CD14-positive monocyte (primary cell): ENCODE data around the gene MXD4. TPM values are rescaled to one million over a fixed set of nuclear protein-coding genes. Genes with fewer than 3 reads are reported as not detected.

Experiments
- DNase-seq, 3 donors: peaks; one replicate each; pipeline ENCODE4 v3.0.0-alpha.2; 2011 to 2022
- H2AFZ ChIP-seq: 2 replicates; pipeline ENCODE4 v1.6.0; 2012; ENCODE audit warnings: mild to moderate bottlenecking, low read depth, low read length, inconsistent platforms; ENCODE audit not compliant: insufficient read depth, poor library complexity, severe bottlenecking
- H3K27ac ChIP-seq, 2 donors: 1 replicate in 1 of 2; 2 replicates in 1 of 2; pipeline ENCODE4 v1.5.1; 2012 to 2013; ENCODE audit warnings: low read length in 2 of 2, control low read depth in 1 of 2, inconsistent platforms in 1 of 2, low read depth in 1 of 2, mild to moderate bottlenecking in 1 of 2
- H3K27me3 ChIP-seq, 2 donors: one replicate each; pipeline versions ENCODE4 v1.6.0 to v1.6.1; 2011 to 2013; ENCODE audit warnings: low read length in 2 of 2; ENCODE audit not compliant: control insufficient read depth in 2 of 2, insufficient read depth in 2 of 2
- H3K36me3 ChIP-seq, 2 donors: replicated peaks in 1 of 2; 1 replicate in 1 of 2; 2 replicates in 1 of 2; pipeline versions ENCODE4 v1.5.1 to v1.6.1; 2012 to 2013; ENCODE audit warnings: low read length in 2 of 2, control low read depth in 1 of 2, inconsistent platforms in 1 of 2, mild to moderate bottlenecking in 1 of 2; ENCODE audit not compliant: insufficient read depth in 2 of 2, control insufficient read depth in 1 of 2
- H3K4me1 ChIP-seq, 2 donors: 1 replicate in 1 of 2; 2 replicates in 1 of 2; pipeline versions ENCODE4 v1.5.1 to v1.6.1; 2012 to 2013; ENCODE audit warnings: low read length in 2 of 2, control low read depth in 1 of 2, inconsistent platforms in 1 of 2, mild to moderate bottlenecking in 1 of 2, moderate library complexity in 1 of 2; ENCODE audit not compliant: insufficient read depth in 2 of 2, control insufficient read depth in 1 of 2
- H3K4me2 ChIP-seq: replicated peaks from 2 replicates; pipeline ENCODE3; 2012; ENCODE audit warnings: low read length, moderate library complexity, mild to moderate bottlenecking; ENCODE audit not compliant: poor library complexity, severe bottlenecking; ENCODE audit errors: extremely low read depth
- H3K4me3 ChIP-seq, 3 experiments: fragments of 200-600 bp in 1 of 3; sonication (generic) in 1 of 3; replicated peaks in 1 of 3; 1 replicate in 2 of 3; 2 replicates in 1 of 3; pipeline ENCODE4 v1.5.1; 2011 to 2013; ENCODE audit warnings: low read length in 3 of 3, mild to moderate bottlenecking in 3 of 3, control low read depth in 2 of 3, low read depth in 2 of 3, inconsistent platforms in 1 of 3, moderate library complexity in 1 of 3
- H3K79me2 ChIP-seq: 2 replicates; pipeline ENCODE4 v1.6.0; 2012; ENCODE audit warnings: mild to moderate bottlenecking, control low read depth, inconsistent platforms, low read length, moderate library complexity; ENCODE audit not compliant: insufficient read depth
- H3K9ac ChIP-seq: 2 replicates; pipeline ENCODE4 v1.6.0; 2017; ENCODE audit warnings: low read length, mild to moderate bottlenecking; ENCODE audit not compliant: insufficient read depth, poor library complexity, severe bottlenecking
- H3K9me3 ChIP-seq, 2 donors: replicated peaks in 1 of 2; 1 replicate in 1 of 2; 2 replicates in 1 of 2; pipeline versions ENCODE4 v1.5.1 to v1.6.1; 2012 to 2013; ENCODE audit warnings: low read length in 2 of 2, control low read depth in 1 of 2; ENCODE audit not compliant: control insufficient read depth in 1 of 2, insufficient read depth in 1 of 2
- H4K20me1 ChIP-seq: 2 replicates; pipeline ENCODE4 v1.6.0; 2012; ENCODE audit warnings: mild to moderate bottlenecking, low read length, control low read depth, moderate library complexity; ENCODE audit not compliant: insufficient read depth
- H3K27ac Mint-ChIP-seq, 7 donors: one replicate each; pipeline ENCODE4 v1.8.0; 2020; ENCODE audit warnings: mild to moderate bottlenecking in 7 of 7, mixed read lengths in 7 of 7, moderate library complexity in 6 of 7, inconsistent platforms in 2 of 7
- H3K27me3 Mint-ChIP-seq, 3 donors: one replicate each; pipeline ENCODE4 v1.8.0; 2021 to 2022; ENCODE audit warnings: low read depth in 3 of 3, mild to moderate bottlenecking in 3 of 3, mixed read lengths in 3 of 3, moderate library complexity in 3 of 3, inconsistent platforms in 1 of 3
- H3K36me3 Mint-ChIP-seq, 2 donors: one replicate each; pipeline ENCODE4 v1.8.0; 2020; ENCODE audit warnings: mixed read lengths in 2 of 2, inconsistent platforms in 1 of 2, mild to moderate bottlenecking in 1 of 2
- H3K4me1 Mint-ChIP-seq: one replicate; pipeline ENCODE4 v1.8.0; 2020; ENCODE audit warnings: mild to moderate bottlenecking, mixed read lengths
- H3K4me3 Mint-ChIP-seq, 2 donors: one replicate each; pipeline ENCODE4 v1.8.0; 2020; ENCODE audit warnings: mild to moderate bottlenecking in 2 of 2, mixed read lengths in 2 of 2, moderate library complexity in 1 of 2
- H3K9me3 Mint-ChIP-seq, 7 donors: one replicate each; pipeline ENCODE4 v1.8.0; 2020 to 2022; ENCODE audit warnings: mixed read lengths in 7 of 7, mild to moderate bottlenecking in 6 of 7, moderate library complexity in 6 of 7, inconsistent platforms in 2 of 7
- CTCF ChIP-seq: fragments of 200-600 bp; IDR thresholded peaks from one replicate; pipeline ENCODE4 v1.8.0; 2022; ENCODE audit warnings: antibody characterized with exemption, mild to moderate bottlenecking
- WGBS: methylation state at CpG from one replicate; pipeline ENCODE4 v1.1.5; 2013; ENCODE audit warnings: missing lambda C conversion rate; ENCODE audit not compliant: insufficient coverage; 5-methylcytosine and 5-hydroxymethylcytosine counted together
- intact Hi-C, 2 donors: fragments of 100-400 bp; cut with micrococcal nuclease; formaldehyde crosslinking; loops; one replicate each; pipeline versions ENCODE4 v1.15.0 to v1.15.1; 2023
- polyA plus RNA-seq, 3 donors: library from polyadenylated mRNA; depleted of rRNA in 1 of 3; unstranded in 2 of 3; stranded (reverse) in 1 of 3; fragments of 300-500 nt in 2 of 3; fragments of >200 nt in 1 of 3; fragmentation: Illumina TruSeq in 2 of 3; gene quantifications; 1 replicate in 2 of 3; 2 replicates in 1 of 3; pipeline ENCODE4 v1.2.3, GENCODE V29; 2012 to 2021

MXD4 gene
- polyA plus RNA-seq, 3 donors: 24.5 to 39.4 (median 35.9) TPM

DNA sequence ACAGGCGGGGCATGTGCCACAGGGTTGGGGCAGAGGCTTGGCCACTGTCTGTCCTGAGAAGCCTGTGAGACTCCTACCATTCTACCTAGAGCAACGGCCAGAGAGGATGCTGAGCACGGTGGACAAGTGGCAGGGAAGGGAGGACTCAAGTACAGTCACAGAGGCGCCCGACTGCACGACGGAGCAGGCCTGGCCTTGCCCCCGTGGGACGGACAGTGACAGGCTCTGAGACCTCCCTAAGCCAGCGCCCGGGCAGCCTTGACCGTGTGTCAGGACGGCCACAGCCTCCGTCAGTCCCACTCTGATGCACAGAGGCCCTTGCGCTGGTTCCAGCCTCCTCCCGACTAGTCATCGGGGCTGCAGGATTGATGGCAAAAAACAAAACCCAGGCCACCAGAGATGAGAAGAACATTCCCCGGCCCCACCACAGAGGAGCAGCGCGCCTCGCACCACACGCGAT, 36.7 kb upstream of the MXD4 start:
- Histone ChIP-seq H3K9me3 (peaks cover 0 to 11% of the 10 kb centered on the region in 2 donors), H3K27me3 (no peaks in the 10 kb centered on the region), H3K4me3 (no peak overlapping the region), H3K27ac (no peak overlapping the region), H3K9ac (no peak overlapping the region), H3K36me3 (no peaks in the 10 kb centered on the region), H2AFZ (no peak overlapping the region), H3K79me2 (no peaks in the 10 kb centered on the region), H3K4me2 (no peak overlapping the region), H3K4me1 (peaks cover 0 to 7% of the 10 kb centered on the region in 2 donors), H4K20me1 (no peaks in the 10 kb centered on the region)
- intact Hi-C loops: no loop called here
- peaks cover 9% of the 10 kb centered on the region for H3K4me1 Mint-ChIP-seq
- no peak for TF ChIP-seq CTCF
- WGBS: 94% methylated on average over 13 of the region's 23 CpGs
- no peaks in the 10 kb centered on the region for H3K36me3 Mint-ChIP-seq
- peaks cover 4 to 12% (median 4%) of the 10 kb centered on the region in 3 donors for H3K27me3 Mint-ChIP-seq
- H3K27ac Mint-ChIP-seq: peak overlapping the region in 3 of 7 donors; percentile 8 to 24 (median 15)
- DNase-seq: no peak
- peaks cover 4 to 12% (median 10%) of the 10 kb centered on the region in 7 donors for H3K9me3 Mint-ChIP-seq
- no peak overlapping the region for H3K4me3 Mint-ChIP-seq

DNA sequence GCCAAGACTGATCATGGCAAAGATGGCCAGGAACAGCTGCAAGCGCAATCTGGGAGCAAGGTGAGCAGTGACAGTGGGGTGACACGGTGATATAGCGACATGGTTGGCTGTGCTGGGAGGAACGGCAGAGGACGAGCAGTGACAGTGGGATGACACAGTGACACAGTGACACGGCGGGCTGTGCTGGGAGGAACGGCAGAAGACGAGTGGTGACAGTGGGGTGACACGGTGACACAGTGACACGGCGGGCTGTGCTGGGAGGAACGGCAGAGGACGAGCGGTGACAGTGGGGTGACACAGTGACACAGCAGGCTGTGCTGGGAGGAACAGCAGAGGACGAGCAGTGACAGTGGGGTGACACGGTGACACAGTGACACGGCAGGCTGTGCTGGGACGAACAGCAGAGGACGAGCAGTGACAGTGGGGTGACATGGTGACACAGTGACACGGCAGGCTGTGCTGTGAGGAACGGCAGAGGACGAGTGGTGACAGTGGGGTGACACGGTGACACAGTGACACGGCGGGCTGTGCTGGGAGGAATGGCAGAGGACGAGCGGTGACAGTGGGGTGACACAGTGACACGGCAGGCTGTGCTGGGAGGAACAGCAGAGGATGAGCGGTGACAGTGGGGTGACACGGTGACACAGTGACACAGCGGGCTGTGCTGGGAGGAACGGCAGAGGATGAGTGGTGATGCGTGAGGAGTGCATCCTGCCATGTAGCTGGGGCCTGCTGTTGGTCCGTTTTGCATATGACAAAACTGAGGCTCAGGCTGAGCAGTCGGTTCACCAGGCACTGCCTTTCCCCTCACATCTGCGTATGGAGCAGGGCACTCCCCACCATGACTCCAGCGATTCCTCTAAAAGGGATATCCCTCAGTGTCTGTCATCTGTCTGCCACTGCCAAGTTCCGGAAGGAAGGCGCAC, 36.0 kb upstream of the MXD4 start:
- Histone ChIP-seq H3K4me1 (peaks cover 0 to 7% of the 10 kb centered on the region in 2 donors), H3K79me2 (no peaks in the 10 kb centered on the region), H3K27me3 (no peaks in the 10 kb centered on the region), H3K27ac (no peak overlapping the region), H4K20me1 (no peaks in the 10 kb centered on the region), H2AFZ (no peak overlapping the region), H3K4me3 (no peak overlapping the region), H3K4me2 (no peak overlapping the region), H3K36me3 (no peaks in the 10 kb centered on the region), H3K9ac (no peak overlapping the region), H3K9me3 (peaks cover 0 to 4% of the 10 kb centered on the region in 2 donors)
- DNase-seq: peak in 1 of 3 donors; percentile 3
- H3K27me3 Mint-ChIP-seq: peaks cover 4 to 12% (median 4%) of the 10 kb centered on the region in 3 donors
- intact Hi-C loops: no loop called here
- 90% methylated on average over 37 of the region's 40 CpGs for WGBS
- H3K9me3 Mint-ChIP-seq: peaks cover 0 to 10% (median 7%) of the 10 kb centered on the region in 7 donors
- no peak for TF ChIP-seq CTCF
- H3K27ac Mint-ChIP-seq: peak overlapping the region in 1 of 7 donors; percentile 71
- H3K4me1 Mint-ChIP-seq: peaks cover 9% of the 10 kb centered on the region
- H3K36me3 Mint-ChIP-seq: no peaks in the 10 kb centered on the region
- H3K4me3 Mint-ChIP-seq: peak overlapping the region; percentile 1 to 31
